HepG2 (cell line): ENCODE measurements around the gene AUP1. TPM values are rescaled to one million over a fixed set of nuclear protein-coding genes. Genes with fewer than 3 reads are reported as not detected.
A peak's percentile ranks its signal among the peaks of the same experiment; 100 is the strongest.

Experiments used
- ARNT ChIP-seq: fragments of 450-650 bp; IDR thresholded peaks from 2 replicates; pipeline ENCODE4 v1.6.1; 2017
- KDM1A ChIP-seq: IDR thresholded peaks from 2 replicates; pipeline ENCODE4 v1.6.1; 2016; ENCODE audit warnings: missing compliant biosample characterization
- NONO ChIP-seq, 2 experiments: fragments of 450-650 bp in 1 of 2; sonication (generic) in 1 of 2; formaldehyde crosslinking in 1 of 2; IDR thresholded peaks in 1 of 2; conservative IDR thresholded peaks in 1 of 2; 2 replicates each; pipeline versions ENCODE4 v1.6.1 to v1.8.0; 2017 to 2022; ENCODE audit warnings: mild to moderate bottlenecking in 1 of 2, missing genetic modification reagents in 1 of 2, moderate library complexity in 1 of 2
- ONECUT2 ChIP-seq: sonication (generic); formaldehyde crosslinking; IDR thresholded peaks from 2 replicates; pipeline ENCODE4 v1.4.0; 2020; ENCODE audit warnings: missing genetic modification reagents
- RARA ChIP-seq: IDR thresholded peaks from 2 replicates; pipeline ENCODE4 v1.6.1; 2016; ENCODE audit warnings: missing genetic modification reagents, missing compliant biosample characterization
- SAFB2 ChIP-seq: sonication (generic); formaldehyde crosslinking; IDR thresholded peaks from 2 replicates; pipeline ENCODE4 v1.5.1; 2020; ENCODE audit warnings: missing genetic modification reagents, low read depth, mild to moderate bottlenecking, borderline replicate concordance
- SMAD1 ChIP-seq: sonication (generic); formaldehyde crosslinking; IDR thresholded peaks from 2 replicates; pipeline ENCODE4 v1.4.0; 2020; ENCODE audit warnings: missing genetic modification reagents, low read depth, mild to moderate bottlenecking, borderline replicate concordance
- YEATS2 ChIP-seq: sonication (generic); formaldehyde crosslinking; IDR thresholded peaks from 2 replicates; pipeline ENCODE4 v1.4.0; 2020; ENCODE audit warnings: missing genetic modification reagents, borderline replicate concordance
- ZBTB20 ChIP-seq: sonication (generic); formaldehyde crosslinking; IDR thresholded peaks from 2 replicates; pipeline ENCODE4 v1.8.1; 2023; ENCODE audit warnings: missing genetic modification reagents, low read depth, mild to moderate bottlenecking, borderline replicate concordance
- ZFP62 ChIP-seq: sonication (generic); formaldehyde crosslinking; IDR thresholded peaks from 2 replicates; pipeline ENCODE4 v1.4.0; 2020; ENCODE audit warnings: missing genetic modification reagents
- ZSCAN30 ChIP-seq: sonication (generic); formaldehyde crosslinking; IDR thresholded peaks from 2 replicates; pipeline ENCODE4 v1.5.0; 2020; ENCODE audit warnings: mild to moderate bottlenecking, missing genetic modification reagents
- polyA plus RNA-seq, 8 experiments: library from polyadenylated mRNA; depleted of rRNA in 3 of 8; stranded (reverse) in 7 of 8; unstranded in 1 of 8; fragments of >200 nt; fragmentation: Illumina TruSeq in 4 of 8; extraction: Trizol in 4 of 8; gene quantifications; 2 replicates each; pipeline versions ENCODE4 v1.2.1 to v1.2.3, GENCODE V29; 2011 to 2016; ENCODE audit warnings: low read depth in 4 of 8, missing spikeins in 1 of 8, mixed read lengths in 1 of 8; ENCODE audit not compliant: insufficient read depth in 1 of 8
- total RNA-seq, 5 experiments: library from RNA; depleted of rRNA; stranded (reverse); fragments of >200 nt; fragmentation: Illumina TruSeq; extraction: Trizol; gene quantifications; 2 replicates each; pipeline ENCODE4 v1.2.3, GENCODE V29; 2016; ENCODE audit warnings: low read depth in 1 of 5
- TF ChIP-seq, protein P1 (sequence below): sonication (generic); formaldehyde crosslinking; IDR thresholded peaks from 2 replicates; pipeline ENCODE4 v1.4.0; 2020; ENCODE audit warnings: missing genetic modification reagents, mild to moderate bottlenecking, borderline replicate concordance
- TF ChIP-seq, protein P2 (sequence below): sonication (generic); formaldehyde crosslinking; IDR thresholded peaks from 2 replicates; pipeline ENCODE4 v1.5.1; 2020; ENCODE audit warnings: mild to moderate bottlenecking, missing genetic modification reagents, borderline replicate concordance
- TF ChIP-seq, protein P3 (sequence below), 2 experiments: sonication (generic) in 1 of 2; formaldehyde crosslinking in 1 of 2; IDR thresholded peaks; 2 replicates each; pipeline versions ENCODE4 v1.5.1 to v1.6.1; 2011 to 2020; ENCODE audit warnings: borderline replicate concordance in 1 of 2, low read depth in 1 of 2, low read length in 1 of 2, mild to moderate bottlenecking in 1 of 2, missing genetic modification reagents in 1 of 2, moderate library complexity in 1 of 2
- TF ChIP-seq, protein P4 (sequence below): sonication (generic); formaldehyde crosslinking; IDR thresholded peaks from 2 replicates; pipeline ENCODE4 v1.8.1; 2023; ENCODE audit warnings: mild to moderate bottlenecking, missing genetic modification reagents
- TF ChIP-seq, protein P5 (sequence below): sonication (generic); formaldehyde crosslinking; IDR thresholded peaks from 2 replicates; pipeline ENCODE4 v1.8.1; 2023; ENCODE audit warnings: mild to moderate bottlenecking, inconsistent platforms, moderate library complexity, missing genetic modification reagents, borderline replicate concordance
- TF ChIP-seq, protein P6 (sequence below): sonication (generic); formaldehyde crosslinking; IDR thresholded peaks from 2 replicates; pipeline ENCODE4 v1.5.0; 2020; ENCODE audit warnings: mild to moderate bottlenecking, missing genetic modification reagents

The AUP1 gene
- total and polyA plus RNA-seq, 2 of the 13 experiments (the other 11 are each of a cell fraction or from before 2014, with no cell fraction given) = 174 to 267 TPM

DNA sequence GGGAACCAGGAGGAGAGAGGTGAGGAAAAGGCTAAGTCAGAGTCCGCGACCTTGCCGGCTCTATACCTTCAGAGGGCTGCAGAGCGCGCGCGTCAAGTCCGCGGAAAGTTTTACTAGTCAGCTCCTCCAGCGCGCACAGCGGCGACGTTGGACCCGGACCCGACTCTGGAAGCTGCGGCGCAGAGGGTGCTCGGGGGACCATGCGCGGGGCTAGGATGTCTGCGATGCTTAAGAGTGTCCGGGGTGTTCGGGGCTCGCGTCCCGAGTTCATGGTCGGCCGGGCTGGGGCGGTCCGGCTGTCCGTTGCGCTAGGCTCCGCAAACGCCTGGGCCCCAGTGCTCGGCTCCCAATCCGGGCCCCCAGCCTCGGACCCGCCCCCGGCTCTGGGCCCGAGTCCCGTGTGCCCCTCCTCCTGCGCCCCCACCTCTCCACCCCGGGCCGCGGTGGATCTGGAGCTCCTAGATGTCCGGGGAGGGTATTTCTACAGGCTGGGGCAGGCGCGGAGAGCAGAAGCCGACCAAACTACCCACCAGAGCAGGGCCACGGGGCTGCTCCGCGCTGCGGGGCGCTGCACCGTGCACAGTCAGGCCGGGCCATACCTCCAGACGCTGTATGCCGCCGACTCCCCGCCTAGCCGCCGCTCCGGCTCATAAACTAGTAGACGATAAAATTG is 30.1 kb downstream of the AUP1 start, which contains the start of gene LBX2 (continued):
- TF ChIP-seq ZSCAN30 (CRISPR knock-in tag) (no peak), ZBTB20 (CRISPR knock-in tag) (0 out of 2 replicates have a peak, but pooled peaks have one; percentile 44), ONECUT2 (CRISPR knock-in tag) (no peak), RARA (CRISPR knock-in tag) (no peak), NONO (IDR thresholded peaks at IDR 0.05) (no peak), NONO (CRISPR knock-in tag; conservative IDR thresholded peaks at IDR 0.05) (peak; percentile 40; the same call in 1 of the 2 replicates), ARNT (no peak), YEATS2 (CRISPR knock-in tag) (no peak), ZFP62 (CRISPR knock-in tag) (no peak), SAFB2 (CRISPR knock-in tag) (no peak), SMAD1 (0 out of 2 replicates have a peak, but pooled peaks have one; percentile 40), KDM1A (CRISPR knock-in tag) (no peak)
- TF ChIP-seq, protein P1, sequence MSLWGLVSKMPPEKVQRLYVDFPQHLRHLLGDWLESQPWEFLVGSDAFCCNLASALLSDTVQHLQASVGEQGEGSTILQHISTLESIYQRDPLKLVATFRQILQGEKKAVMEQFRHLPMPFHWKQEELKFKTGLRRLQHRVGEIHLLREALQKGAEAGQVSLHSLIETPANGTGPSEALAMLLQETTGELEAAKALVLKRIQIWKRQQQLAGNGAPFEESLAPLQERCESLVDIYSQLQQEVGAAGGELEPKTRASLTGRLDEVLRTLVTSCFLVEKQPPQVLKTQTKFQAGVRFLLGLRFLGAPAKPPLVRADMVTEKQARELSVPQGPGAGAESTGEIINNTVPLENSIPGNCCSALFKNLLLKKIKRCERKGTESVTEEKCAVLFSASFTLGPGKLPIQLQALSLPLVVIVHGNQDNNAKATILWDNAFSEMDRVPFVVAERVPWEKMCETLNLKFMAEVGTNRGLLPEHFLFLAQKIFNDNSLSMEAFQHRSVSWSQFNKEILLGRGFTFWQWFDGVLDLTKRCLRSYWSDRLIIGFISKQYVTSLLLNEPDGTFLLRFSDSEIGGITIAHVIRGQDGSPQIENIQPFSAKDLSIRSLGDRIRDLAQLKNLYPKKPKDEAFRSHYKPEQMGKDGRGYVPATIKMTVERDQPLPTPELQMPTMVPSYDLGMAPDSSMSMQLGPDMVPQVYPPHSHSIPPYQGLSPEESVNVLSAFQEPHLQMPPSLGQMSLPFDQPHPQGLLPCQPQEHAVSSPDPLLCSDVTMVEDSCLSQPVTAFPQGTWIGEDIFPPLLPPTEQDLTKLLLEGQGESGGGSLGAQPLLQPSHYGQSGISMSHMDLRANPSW (CRISPR knock-in tag) = no peak
- TF ChIP-seq, protein P2, sequence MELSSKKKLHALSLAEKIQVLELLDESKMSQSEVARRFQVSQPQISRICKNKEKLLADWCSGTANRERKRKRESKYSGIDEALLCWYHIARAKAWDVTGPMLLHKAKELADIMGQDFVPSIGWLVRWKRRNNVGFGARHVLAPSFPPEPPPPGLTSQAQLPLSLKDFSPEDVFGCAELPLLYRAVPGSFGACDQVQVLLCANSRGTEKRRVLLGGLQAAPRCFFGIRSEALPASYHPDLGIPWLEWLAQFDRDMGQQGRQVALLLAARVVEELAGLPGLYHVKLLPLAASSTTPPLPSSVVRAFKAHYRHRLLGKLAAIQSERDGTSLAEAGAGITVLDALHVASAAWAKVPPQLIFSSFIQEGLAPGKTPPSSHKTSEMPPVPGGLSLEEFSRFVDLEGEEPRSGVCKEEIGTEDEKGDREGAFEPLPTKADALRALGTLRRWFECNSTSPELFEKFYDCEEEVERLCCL (CRISPR knock-in tag) = no peak
- TF ChIP-seq, protein P3, sequence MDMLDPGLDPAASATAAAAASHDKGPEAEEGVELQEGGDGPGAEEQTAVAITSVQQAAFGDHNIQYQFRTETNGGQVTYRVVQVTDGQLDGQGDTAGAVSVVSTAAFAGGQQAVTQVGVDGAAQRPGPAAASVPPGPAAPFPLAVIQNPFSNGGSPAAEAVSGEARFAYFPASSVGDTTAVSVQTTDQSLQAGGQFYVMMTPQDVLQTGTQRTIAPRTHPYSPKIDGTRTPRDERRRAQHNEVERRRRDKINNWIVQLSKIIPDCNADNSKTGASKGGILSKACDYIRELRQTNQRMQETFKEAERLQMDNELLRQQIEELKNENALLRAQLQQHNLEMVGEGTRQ (IDR thresholded peaks at IDR 0.05; ENCODE audit: low read depth, low read length) = no peak
- TF ChIP-seq, protein P3 (CRISPR knock-in tag; IDR thresholded peaks at IDR 0.05; ENCODE audit: borderline replicate concordance) = no peak
- TF ChIP-seq, protein P4, sequence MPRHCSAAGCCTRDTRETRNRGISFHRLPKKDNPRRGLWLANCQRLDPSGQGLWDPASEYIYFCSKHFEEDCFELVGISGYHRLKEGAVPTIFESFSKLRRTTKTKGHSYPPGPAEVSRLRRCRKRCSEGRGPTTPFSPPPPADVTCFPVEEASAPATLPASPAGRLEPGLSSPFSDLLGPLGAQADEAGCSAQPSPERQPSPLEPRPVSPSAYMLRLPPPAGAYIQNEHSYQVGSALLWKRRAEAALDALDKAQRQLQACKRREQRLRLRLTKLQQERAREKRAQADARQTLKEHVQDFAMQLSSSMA (CRISPR knock-in tag) = no peak; the same call in 1 of the 2 replicates
- TF ChIP-seq, protein P5, sequence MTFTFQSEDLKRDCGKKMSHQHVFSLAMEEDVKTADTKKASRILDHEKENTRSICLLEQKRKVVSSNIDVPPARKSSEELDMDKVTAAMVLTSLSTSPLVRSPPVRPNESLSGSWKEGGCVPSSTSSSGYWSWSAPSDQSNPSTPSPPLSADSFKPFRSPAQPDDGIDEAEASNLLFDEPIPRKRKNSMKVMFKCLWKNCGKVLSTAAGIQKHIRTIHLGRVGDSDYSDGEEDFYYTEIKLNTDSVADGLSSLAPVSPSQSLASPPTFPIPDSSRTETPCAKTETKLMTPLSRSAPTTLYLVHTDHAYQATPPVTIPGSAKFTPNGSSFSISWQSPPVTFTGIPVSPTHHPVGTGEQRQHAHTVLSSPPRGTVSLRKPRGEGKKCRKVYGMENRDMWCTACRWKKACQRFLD (CRISPR knock-in tag) = no peak
- TF ChIP-seq, protein P6, sequence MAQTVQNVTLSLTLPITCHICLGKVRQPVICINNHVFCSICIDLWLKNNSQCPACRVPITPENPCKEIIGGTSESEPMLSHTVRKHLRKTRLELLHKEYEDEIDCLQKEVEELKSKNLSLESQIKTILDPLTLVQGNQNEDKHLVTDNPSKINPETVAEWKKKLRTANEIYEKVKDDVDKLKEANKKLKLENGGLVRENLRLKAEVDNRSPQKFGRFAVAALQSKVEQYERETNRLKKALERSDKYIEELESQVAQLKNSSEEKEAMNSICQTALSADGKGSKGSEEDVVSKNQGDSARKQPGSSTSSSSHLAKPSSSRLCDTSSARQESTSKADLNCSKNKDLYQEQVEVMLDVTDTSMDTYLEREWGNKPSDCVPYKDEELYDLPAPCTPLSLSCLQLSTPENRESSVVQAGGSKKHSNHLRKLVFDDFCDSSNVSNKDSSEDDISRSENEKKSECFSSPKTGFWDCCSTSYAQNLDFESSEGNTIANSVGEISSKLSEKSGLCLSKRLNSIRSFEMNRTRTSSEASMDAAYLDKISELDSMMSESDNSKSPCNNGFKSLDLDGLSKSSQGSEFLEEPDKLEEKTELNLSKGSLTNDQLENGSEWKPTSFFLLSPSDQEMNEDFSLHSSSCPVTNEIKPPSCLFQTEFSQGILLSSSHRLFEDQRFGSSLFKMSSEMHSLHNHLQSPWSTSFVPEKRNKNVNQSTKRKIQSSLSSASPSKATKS (CRISPR knock-in tag) = no peak
